Embryonic facial prominence (tissue), 1 donor: ENCODE measurements around the gene LIPC.
"Not testable (repeated sequence)": the region's sequence is repeated elsewhere in the genome, so short reads cannot be mapped to it uniquely, and the experiment has no call there.

Experiments used
- DNase-seq: peaks from one replicate; pipeline ENCODE4 v3.0.0-alpha.2; 2016; ENCODE audit errors: extremely low spot score

The LIPC gene

GRCh38 chr15:58584789-58585461, 153.1 kb downstream of the LIPC start:
- no peak for DNase-seq

- DNase-seq, result no peak
These were observed 154.1 kb downstream of the LIPC start for GRCh38 chr15:58585693-58586443.

GRCh38 chr15:58587486-58587885, 155.7 kb downstream of the LIPC start:
- no peak for DNase-seq

- DNase-seq, result no peak
These were observed 156.3 kb downstream of the LIPC start for GRCh38 chr15:58588096-58588495.

GRCh38 chr15:58589047-58589446, 157.3 kb downstream of the LIPC start:
- DNase-seq, result no peak

- DNase-seq, result no peak
These were observed 158.4 kb downstream of the LIPC start for GRCh38 chr15:58590236-58590635.

- DNase-seq, result no peak
These were observed 159.1 kb downstream of the LIPC start for GRCh38 chr15:58590926-58591325.

GRCh38 chr15:58593870-58594269, 162.1 kb downstream of the LIPC start:
- DNase-seq, result no peak

- DNase-seq, result no peak
These were observed 163.1 kb downstream of the LIPC start for GRCh38 chr15:58594898-58595297.

- no peak for DNase-seq
These were observed 163.9 kb downstream of the LIPC start for GRCh38 chr15:58595516-58596263.

GRCh38 chr15:58597943-58598828, 166.4 kb downstream of the LIPC start:
- no peak for DNase-seq

- no peak for DNase-seq
These were observed 167.0 kb downstream of the LIPC start for GRCh38 chr15:58598829-58599210.

GRCh38 chr15:58602823-58603222, 171.0 kb downstream of the LIPC start:
- no peak for DNase-seq

GRCh38 chr15:58603927-58604326, 172.1 kb downstream of the LIPC start:
- DNase-seq, result not testable (repeated sequence)

GRCh38 chr15:58604455-58604923, 172.7 kb downstream of the LIPC start:
- DNase-seq, result no peak

- DNase-seq, result no peak
These were observed 174.2 kb downstream of the LIPC start for GRCh38 chr15:58605931-58606530.

- DNase-seq, result no peak
These were observed 174.8 kb downstream of the LIPC start for GRCh38 chr15:58606577-58607080.

GRCh38 chr15:58608129-58608590, 176.4 kb downstream of the LIPC start:
- no peak for DNase-seq

GRCh38 chr15:58608711-58609110, 176.9 kb downstream of the LIPC start:
- DNase-seq, result no peak

- no peak for DNase-seq
These were observed 180.2 kb downstream of the LIPC start for GRCh38 chr15:58611731-58612676.
